ENCODE measurements around the gene PTPRT. TPM values are rescaled to one million over a fixed set of nuclear protein-coding genes. Genes with fewer than 3 reads are reported as not detected.

Gene PTPRT
- total RNA-seq, 1 experiment from 2014 or later: not detected

GRCh38 chr20:42747765-42748411, 441.8 kb downstream of the PTPRT start:
- Histone ChIP-seq H3K9me3 (ENCODE audit: control insufficient read depth in 1 of 2, insufficient read depth in 1 of 2, low read depth in 1 of 2, low read length in 2 of 2) (peaks cover 0 to 53% of the 10 kb centered on the region in 2 experiments; a peak in 2 of 4 replicates), H3K9me2 (ENCODE audit: insufficient read depth) (no peaks in the 10 kb centered on the region), H3K36me3 (ENCODE audit: control insufficient read depth in 1 of 2, insufficient read depth in 2 of 2, low read length in 2 of 2) (no peaks in the 10 kb centered on the region), H3K9ac (ENCODE audit: low read length) (no peak overlapping the region), H2AFZ (ENCODE audit: low read depth, low read length, poor library complexity, severe bottlenecking) (no peak overlapping the region), H3K4me2 (ENCODE audit: low read length) (no peak overlapping the region), H4K20me1 (ENCODE audit: insufficient read depth) (no peaks in the 10 kb centered on the region), H3K4me1 (ENCODE audit: control insufficient read depth in 1 of 2, insufficient read depth in 2 of 2, low read length in 2 of 2) (no peaks in the 10 kb centered on the region), H3K27me3 (ENCODE audit: insufficient read depth, low read length) (no peaks in the 10 kb centered on the region), H3K4me3 (replicated peaks in 1 of 2; ENCODE audit: low read depth in 1 of 2, low read length in 2 of 2) (no peak overlapping the region), H3K79me2 (ENCODE audit: insufficient read depth, low read length) (no peaks in the 10 kb centered on the region), H3K27ac (ENCODE audit: low read depth, low read length) (no peak overlapping the region)
- DNase-seq (ENCODE audit: low read depth, low spot score): no peak
- ChIA-PET CTCF (no interaction called here), RAD21 (ENCODE audit: low non-redundant PET in 1 of 2, low total read pairs in 2 of 2, uncharacterized antibody in 2 of 2, unreplicated experiment in 2 of 2) (no interaction called here), POLR2A (no interaction called here)
- ATAC-seq: no peak
- intact Hi-C loops (cut with micrococcal nuclease): no loop called here
- BruUV-seq (replicated peaks): no TSS peak
- TF ChIP-seq ELF1 (IDR thresholded peaks at IDR 0.05; ENCODE audit: borderline replicate concordance, low read depth) (no peak), REST (IDR thresholded peaks at IDR 0.05; ENCODE audit: low read depth) (no peak), FOSL1 (IDR thresholded peaks at IDR 0.05; ENCODE audit: low read depth) (no peak), ZFX (IDR thresholded peaks at IDR 0.05) (no peak), MAX (IDR thresholded peaks at IDR 0.05) (no peak), CBX3 (IDR thresholded peaks at IDR 0.05; ENCODE audit: low read depth) (no peak), RAD21 (IDR thresholded peaks at IDR 0.05; ENCODE audit: low read depth) (no peak), ZBTB33 (IDR thresholded peaks at IDR 0.05; ENCODE audit: extremely low read depth, insufficient replicate concordance, low read length) (no peak), JUND (IDR thresholded peaks at IDR 0.05) (no peak), ATF3 (IDR thresholded peaks at IDR 0.05) (no peak), TCF7L2 (IDR thresholded peaks at IDR 0.05; ENCODE audit: borderline replicate concordance, extremely low read depth, insufficient read depth, insufficient read length) (no peak), EZH2 (IDR thresholded peaks at IDR 0.05) (no peak), YY1 (IDR thresholded peaks at IDR 0.05; ENCODE audit: extremely low read depth, insufficient replicate concordance, low read depth, low read length) (no peak)

Data from HCT116 (cell line).